SU-DHL-6 (cell line): ENCODE measurements around the gene ALDOC.

Experiments used
- H2AFZ ChIP-seq: fragments of 200-600 bp; sonication (generic); 2 replicates; pipeline ENCODE4 v1.6.1; 2014; ENCODE audit warnings: low read depth, mild to moderate bottlenecking, moderate library complexity, mixed read lengths, antibody characterized with exemption, low read length; ENCODE audit not compliant: severe bottlenecking
- H3F3A ChIP-seq: fragments of 200-600 bp; shearing (Covaris generic); 2 replicates; pipeline ENCODE4 v1.6.0; 2016; ENCODE audit warnings: antibody characterized with exemption, mild to moderate bottlenecking; ENCODE audit not compliant: insufficient read depth
- H3K27ac ChIP-seq: fragments of 200-600 bp; sonication (generic); 2 replicates; pipeline ENCODE4 v1.5.1; 2016; ENCODE audit warnings: low read depth, mild to moderate bottlenecking, low read length, moderate library complexity, mixed read lengths
- H3K27me3 ChIP-seq: fragments of 200-600 bp; sonication (generic), shearing (Covaris generic); 2 replicates; pipeline ENCODE4 v1.6.0; 2014; ENCODE audit warnings: mild to moderate bottlenecking, low read length
- H3K36me3 ChIP-seq: fragments of 200-600 bp; sonication (generic); 2 replicates; pipeline ENCODE4 v1.6.1; 2014; ENCODE audit warnings: mild to moderate bottlenecking, low read length, mixed read lengths
- H3K4me2 ChIP-seq: fragments of 300-600, 200-600 bp; shearing (Covaris generic), sonication (generic); 2 replicates; pipeline ENCODE4 v1.6.0; 2014; ENCODE audit warnings: low read length, low read depth, mild to moderate bottlenecking; ENCODE audit not compliant: poor library complexity, severe bottlenecking
- H3K4me3 ChIP-seq: fragments of 200-600 bp; sonication (generic); 2 replicates; pipeline ENCODE4 v1.5.1; 2014; ENCODE audit warnings: antibody characterized with exemption, low read length, mild to moderate bottlenecking, mixed read lengths; ENCODE audit not compliant: insufficient read depth, poor library complexity, severe bottlenecking
- H3K79me2 ChIP-seq: fragments of 200-600 bp; sonication (generic); 2 replicates; pipeline ENCODE4 v1.6.1; 2014; ENCODE audit warnings: mild to moderate bottlenecking, low read length, moderate library complexity; ENCODE audit not compliant: insufficient read depth
- H3K9ac ChIP-seq: fragments of 200-600 bp; sonication (generic); 2 replicates; pipeline ENCODE4 v1.7.0; 2014; ENCODE audit warnings: mild to moderate bottlenecking, low read length
- H3K9me2 ChIP-seq: fragments of 200-600 bp; sonication (generic); replicated peaks from 2 replicates; pipeline ENCODE4 v1.6.1; 2014; ENCODE audit warnings: low read length; ENCODE audit not compliant: insufficient read depth
- H3K9me3 ChIP-seq: fragments of 200-600 bp; sonication (generic); 2 replicates; pipeline ENCODE4 v1.6.1; 2014; ENCODE audit warnings: low read length, mixed read lengths; ENCODE audit not compliant: insufficient read depth
- H4K20me1 ChIP-seq: fragments of 200-600 bp; sonication (generic); 2 replicates; pipeline ENCODE4 v1.6.1; 2014; ENCODE audit warnings: low read depth, mild to moderate bottlenecking, antibody characterized with exemption, low read length, moderate library complexity, mixed read lengths
- CTCF ChIP-seq: fragments of 200-600 bp; sonication (generic); IDR thresholded peaks from one replicate; pipeline ENCODE4 v1.5.1; 2017; ENCODE audit warnings: antibody characterized with exemption, mild to moderate bottlenecking, low read length, moderate library complexity; ENCODE audit not compliant: insufficient read depth, poor library complexity, severe bottlenecking
- EZH2phosphoT487 ChIP-seq: fragments of 200-600 bp; sonication (generic), shearing (Covaris generic); conservative IDR thresholded peaks from 2 replicates; pipeline ENCODE4 v1.6.1; 2018; ENCODE audit warnings: mild to moderate bottlenecking, antibody characterized with exemption, low read length, moderate library complexity, mixed read lengths

ALDOC gene

GRCh38 chr17:28622186-28622585, 45.5 kb upstream of the ALDOC start:
- H3K9me2 ChIP-seq, result no peaks in the 10 kb centered on the region
- H3K9me3 ChIP-seq, result no peaks in the 10 kb centered on the region
- no peaks in the 10 kb centered on the region for H4K20me1 ChIP-seq
- no peak overlapping the region for H3K4me2 ChIP-seq
- no peak overlapping the region for H2AFZ ChIP-seq
- no peak for TF ChIP-seq CTCF
- TF ChIP-seq EZH2phosphoT487, result no peak
- no peak overlapping the region for H3K9ac ChIP-seq
- no peaks in the 10 kb centered on the region for H3K27me3 ChIP-seq
- H3K36me3 ChIP-seq, result peaks cover 50% of the 10 kb centered on the region
- no peaks in the 10 kb centered on the region; the same call in 1 of the 2 replicates for H3K79me2 ChIP-seq
- no peak overlapping the region for H3K4me3 ChIP-seq
- H3F3A ChIP-seq, result no peaks in the 10 kb centered on the region
- H3K27ac ChIP-seq, result no peak overlapping the region

- Histone ChIP-seq H3K9me3 (no peaks in the 10 kb centered on the region), H3K36me3 (peaks cover 60% of the 10 kb centered on the region), H4K20me1 (no peaks in the 10 kb centered on the region), H3K79me2 (no peaks in the 10 kb centered on the region; the same call in 1 of the 2 replicates), H3K27ac (no peak overlapping the region), H3K9ac (no peak overlapping the region), H3K4me2 (no peak overlapping the region), H3K9me2 (no peaks in the 10 kb centered on the region), H3F3A (no peaks in the 10 kb centered on the region), H3K4me3 (no peak overlapping the region), H3K27me3 (no peaks in the 10 kb centered on the region), H2AFZ (no peak overlapping the region)
- TF ChIP-seq EZH2phosphoT487 (no peak), CTCF (no peak)
These were observed 43.3 kb upstream of the ALDOC start for GRCh38 chr17:28620010-28620409.

GRCh38 chr17:28618464-28618863, 41.8 kb upstream of the ALDOC start:
- Histone ChIP-seq H2AFZ (no peak overlapping the region), H3K27ac (no peak overlapping the region), H3K9me3 (no peaks in the 10 kb centered on the region), H3K79me2 (no peaks in the 10 kb centered on the region), H4K20me1 (no peaks in the 10 kb centered on the region), H3F3A (no peaks in the 10 kb centered on the region), H3K36me3 (peaks cover 63% of the 10 kb centered on the region), H3K27me3 (no peaks in the 10 kb centered on the region), H3K9ac (no peak overlapping the region), H3K9me2 (no peaks in the 10 kb centered on the region), H3K4me3 (no peak overlapping the region), H3K4me2 (no peak overlapping the region)
- no peak for TF ChIP-seq EZH2phosphoT487
- no peak for TF ChIP-seq CTCF

- no peak overlapping the region for H2AFZ ChIP-seq
- H3K9me2 ChIP-seq, result no peaks in the 10 kb centered on the region
- no peaks in the 10 kb centered on the region for H3K9me3 ChIP-seq
- no peak for TF ChIP-seq EZH2phosphoT487
- TF ChIP-seq CTCF, result no peak
- no peak overlapping the region for H3K4me2 ChIP-seq
- H3K4me3 ChIP-seq, result no peak overlapping the region
- peaks cover 53% of the 10 kb centered on the region for H3K36me3 ChIP-seq
- no peaks in the 10 kb centered on the region for H3F3A ChIP-seq
- H3K27ac ChIP-seq, result no peak overlapping the region
- H3K9ac ChIP-seq, result no peak overlapping the region
- H3K79me2 ChIP-seq, result no peaks in the 10 kb centered on the region
- no peaks in the 10 kb centered on the region for H3K27me3 ChIP-seq
- H4K20me1 ChIP-seq, result no peaks in the 10 kb centered on the region
These were observed 39.6 kb upstream of the ALDOC start for GRCh38 chr17:28616281-28616680.
